PC-9 (cell line): Measurements from ENCODE around the gene BICC1.

Experiments
- EZH2 ChIP-seq: fragments of 200-600 bp; sonication (generic); IDR thresholded peaks from 2 replicates; pipeline ENCODE4 v1.8.0; 2017; ENCODE audit warnings: antibody characterized with exemption, low read depth
- TF ChIP-seq, protein P1 (sequence below): fragments of 200-600 bp; sonication (generic); conservative IDR thresholded peaks from 2 replicates; pipeline ENCODE4 v1.6.1; 2017; ENCODE audit warnings: mixed run types, antibody characterized with exemption, mild to moderate bottlenecking, moderate library complexity

DNA sequence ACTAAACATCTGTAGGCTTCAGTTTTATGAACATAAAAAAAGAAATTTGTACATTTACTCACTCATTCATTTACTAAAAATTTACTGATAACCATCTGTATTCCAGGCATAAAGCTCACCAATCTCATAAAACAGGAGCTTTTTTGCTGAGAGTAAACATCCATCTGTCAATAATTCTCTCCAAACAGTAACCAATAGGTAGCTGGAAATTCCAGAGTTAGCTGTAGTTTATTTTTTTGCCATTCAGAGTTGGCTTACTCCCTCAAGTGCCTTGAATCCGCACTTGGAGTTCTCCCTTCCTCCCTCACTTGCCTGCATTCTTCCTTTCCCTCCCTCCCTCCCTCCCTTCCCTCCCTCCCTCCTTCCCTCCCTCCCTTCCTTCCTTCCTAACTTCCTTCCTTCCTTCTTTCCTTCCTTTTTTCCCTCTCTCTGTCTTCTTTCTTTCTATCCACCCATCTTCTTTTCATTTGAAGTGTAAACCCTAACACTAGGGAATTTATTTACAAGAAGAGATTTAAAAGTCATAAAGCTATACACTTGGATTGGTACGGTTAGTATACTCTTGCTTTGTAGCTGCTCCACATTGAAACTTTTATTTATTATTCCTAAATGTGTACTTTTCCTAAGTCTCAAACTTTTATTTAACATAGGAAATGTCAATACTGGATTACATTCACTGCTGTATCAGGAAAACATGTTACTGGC, 44.6 kb upstream of the BICC1 start:
- TF ChIP-seq, protein P1, sequence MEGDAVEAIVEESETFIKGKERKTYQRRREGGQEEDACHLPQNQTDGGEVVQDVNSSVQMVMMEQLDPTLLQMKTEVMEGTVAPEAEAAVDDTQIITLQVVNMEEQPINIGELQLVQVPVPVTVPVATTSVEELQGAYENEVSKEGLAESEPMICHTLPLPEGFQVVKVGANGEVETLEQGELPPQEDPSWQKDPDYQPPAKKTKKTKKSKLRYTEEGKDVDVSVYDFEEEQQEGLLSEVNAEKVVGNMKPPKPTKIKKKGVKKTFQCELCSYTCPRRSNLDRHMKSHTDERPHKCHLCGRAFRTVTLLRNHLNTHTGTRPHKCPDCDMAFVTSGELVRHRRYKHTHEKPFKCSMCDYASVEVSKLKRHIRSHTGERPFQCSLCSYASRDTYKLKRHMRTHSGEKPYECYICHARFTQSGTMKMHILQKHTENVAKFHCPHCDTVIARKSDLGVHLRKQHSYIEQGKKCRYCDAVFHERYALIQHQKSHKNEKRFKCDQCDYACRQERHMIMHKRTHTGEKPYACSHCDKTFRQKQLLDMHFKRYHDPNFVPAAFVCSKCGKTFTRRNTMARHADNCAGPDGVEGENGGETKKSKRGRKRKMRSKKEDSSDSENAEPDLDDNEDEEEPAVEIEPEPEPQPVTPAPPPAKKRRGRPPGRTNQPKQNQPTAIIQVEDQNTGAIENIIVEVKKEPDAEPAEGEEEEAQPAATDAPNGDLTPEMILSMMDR: no peak
- no peak for TF ChIP-seq EZH2
